GM18858 (cell line): ENCODE data around the gene SPATC1L.

ENCODE experiments used
- ATAC-seq: cut with Tn5 transposase; IDR thresholded peaks from one replicate; pipeline ENCODE4 v1.9.1; 2021; ENCODE audit not compliant: unreplicated experiment

The SPATC1L gene

DNA sequence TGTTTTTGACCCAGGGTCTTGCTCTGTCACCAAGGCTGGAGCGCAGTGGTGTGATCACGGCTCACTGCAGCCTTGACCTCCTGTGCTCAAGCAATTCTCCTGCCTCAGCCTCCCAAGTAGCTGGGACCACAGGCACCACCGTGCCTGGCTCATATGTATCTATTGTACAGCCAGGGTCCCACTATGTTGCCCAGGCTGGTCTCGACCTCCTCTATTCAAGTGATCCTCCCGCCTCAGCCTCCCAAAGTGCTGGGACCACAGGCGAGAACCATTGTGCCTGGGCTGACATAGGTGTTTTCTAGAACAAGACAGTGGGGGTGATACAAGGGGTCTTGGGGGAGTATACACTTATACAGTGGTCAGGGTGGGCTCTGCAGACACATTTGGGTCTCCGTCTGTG is 46.4 kb downstream of the SPATC1L start:
- ATAC-seq, result no peak

DNA sequence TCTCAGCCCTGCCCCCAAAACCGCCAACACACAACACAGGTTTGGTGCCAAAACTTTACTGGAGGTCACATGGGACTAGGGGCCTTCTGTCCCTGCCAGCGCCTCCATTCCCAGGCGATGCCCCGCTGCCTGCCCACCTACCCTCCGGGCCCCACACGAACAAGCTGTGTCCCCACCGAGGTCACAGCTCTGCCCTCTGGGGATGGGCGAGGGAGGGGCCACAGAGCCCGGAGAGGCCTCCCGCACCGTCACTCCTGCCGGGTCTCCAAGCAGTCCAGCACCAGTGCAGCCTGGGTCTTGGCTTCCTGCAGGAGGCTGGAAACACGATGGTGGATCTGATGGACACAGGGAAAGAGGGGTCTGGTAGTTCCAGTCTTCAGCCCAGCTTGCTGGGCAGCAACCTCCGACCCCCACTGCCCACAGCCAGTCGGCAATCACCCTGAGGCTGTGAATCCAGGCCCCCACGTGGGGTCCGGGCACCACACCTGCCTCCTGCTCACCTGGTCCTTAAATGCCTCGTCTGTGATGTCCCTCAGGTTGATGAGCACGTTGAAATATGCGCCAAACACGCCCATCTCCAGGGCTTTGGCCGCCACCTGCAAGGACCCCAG is 47.4 kb downstream of the SPATC1L start:
- no peak for ATAC-seq

DNA sequence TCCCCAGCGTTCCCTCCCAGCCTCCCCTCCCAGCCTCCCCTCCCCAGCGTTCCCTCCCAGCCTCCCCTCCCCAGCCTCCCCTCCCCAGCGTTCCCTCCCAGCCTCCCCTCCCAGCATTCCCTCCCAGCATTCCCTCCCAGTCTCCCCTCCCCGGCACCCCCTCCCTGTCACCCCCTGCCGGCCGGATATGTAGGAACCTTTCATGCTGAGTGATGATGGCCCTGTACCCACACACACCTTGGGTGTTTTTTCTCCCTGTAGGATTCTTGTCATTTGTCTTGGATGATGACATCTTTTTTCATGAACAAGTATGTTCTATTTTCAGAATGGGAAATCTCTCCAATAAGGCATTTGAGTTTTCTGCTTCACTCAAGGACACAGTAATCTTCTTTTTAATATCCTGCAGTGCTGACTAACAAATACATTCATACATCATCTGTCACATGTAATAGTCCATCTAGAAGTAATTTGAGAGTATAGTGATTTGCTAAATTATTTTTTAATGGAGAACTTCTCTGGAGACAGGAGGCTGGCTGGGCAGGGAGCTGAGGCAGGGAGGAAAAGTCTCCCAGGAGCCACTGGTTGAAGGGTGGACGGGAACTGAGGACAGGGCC is 48.4 kb downstream of the SPATC1L start:
- no peak for ATAC-seq

DNA sequence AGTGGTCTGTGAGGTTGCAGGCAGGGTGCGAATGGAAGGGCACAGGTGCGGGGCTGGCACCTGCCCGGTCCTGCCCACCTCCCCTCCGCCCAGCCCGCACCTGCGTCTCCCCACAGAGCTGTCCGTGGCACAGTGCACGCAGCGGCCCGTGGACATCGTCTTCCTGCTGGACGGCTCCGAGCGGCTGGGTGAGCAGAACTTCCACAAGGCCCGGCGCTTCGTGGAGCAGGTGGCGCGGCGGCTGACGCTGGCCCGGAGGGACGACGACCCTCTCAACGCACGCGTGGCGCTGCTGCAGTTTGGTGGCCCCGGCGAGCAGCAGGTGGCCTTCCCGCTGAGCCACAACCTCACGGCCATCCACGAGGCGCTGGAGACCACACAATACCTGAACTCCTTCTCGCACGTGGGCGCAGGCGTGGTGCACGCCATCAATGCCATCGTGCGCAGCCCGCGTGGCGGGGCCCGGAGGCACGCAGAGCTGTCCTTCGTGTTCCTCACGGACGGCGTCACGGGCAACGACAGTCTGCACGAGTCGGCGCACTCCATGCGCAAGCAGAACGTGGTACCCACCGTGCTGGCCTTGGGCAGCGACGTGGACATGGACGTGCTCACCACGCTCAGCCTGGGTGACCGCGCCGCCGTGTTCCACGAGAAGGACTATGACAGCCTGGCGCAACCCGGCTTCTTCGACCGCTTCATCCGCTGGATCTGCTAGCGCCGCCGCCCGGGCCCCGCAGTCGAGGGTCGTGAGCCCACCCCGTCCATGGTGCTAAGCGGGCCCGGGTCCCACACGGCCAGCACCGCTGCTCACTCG is 52.2 kb downstream of the SPATC1L start:
- ATAC-seq, result no peak

DNA sequence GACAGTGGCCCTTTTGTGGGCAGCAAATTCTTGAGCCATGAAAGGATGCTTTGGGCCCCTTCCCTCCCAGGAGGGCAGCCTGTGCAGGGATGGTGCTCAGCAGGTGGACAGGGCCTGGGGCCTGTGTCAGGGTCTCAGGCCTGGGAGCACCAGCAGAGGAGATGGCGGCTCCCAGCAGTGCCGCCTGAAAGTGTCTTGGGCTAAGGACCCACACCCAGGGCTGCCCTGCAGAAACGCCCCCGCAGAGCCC is 52.7 kb downstream of the SPATC1L start:
- ATAC-seq, result no peak

DNA sequence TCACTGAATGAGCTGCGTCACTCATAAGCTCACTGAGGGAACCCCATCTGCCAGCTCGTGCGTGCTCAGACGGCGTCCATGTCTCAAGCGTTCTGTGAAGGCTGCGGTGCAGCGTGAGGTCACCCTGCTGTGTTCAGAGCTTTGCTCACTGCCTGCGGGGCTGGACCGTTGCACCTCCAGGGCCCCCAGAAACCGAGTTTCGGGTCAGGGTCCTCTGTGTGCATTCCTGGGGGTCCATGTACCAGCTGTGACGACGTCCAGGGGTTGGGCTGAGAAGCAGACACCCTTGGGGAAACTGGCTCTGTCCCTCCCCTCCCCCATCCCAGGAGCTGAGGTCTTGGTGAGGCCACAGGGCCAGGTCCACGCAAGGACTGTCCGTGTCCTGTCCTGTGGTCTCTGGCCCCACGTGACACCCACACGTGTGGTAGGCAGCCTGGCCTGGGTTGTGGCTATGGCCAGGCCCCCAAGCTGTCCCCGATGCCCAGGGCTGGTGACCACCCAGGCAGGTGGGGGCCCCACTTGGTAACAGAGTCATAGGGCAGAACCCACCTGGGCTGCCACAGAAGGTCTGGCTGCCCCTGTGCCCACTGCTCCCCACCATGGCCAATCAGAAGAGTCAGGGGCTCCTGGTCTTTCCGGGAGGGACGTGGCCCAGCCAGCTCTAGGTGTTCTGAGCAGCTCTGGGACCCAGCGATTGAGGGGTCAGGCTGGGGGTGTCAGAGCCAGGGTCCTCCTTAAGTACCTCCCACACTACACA is 53.2 kb downstream of the SPATC1L start:
- no peak for ATAC-seq

DNA sequence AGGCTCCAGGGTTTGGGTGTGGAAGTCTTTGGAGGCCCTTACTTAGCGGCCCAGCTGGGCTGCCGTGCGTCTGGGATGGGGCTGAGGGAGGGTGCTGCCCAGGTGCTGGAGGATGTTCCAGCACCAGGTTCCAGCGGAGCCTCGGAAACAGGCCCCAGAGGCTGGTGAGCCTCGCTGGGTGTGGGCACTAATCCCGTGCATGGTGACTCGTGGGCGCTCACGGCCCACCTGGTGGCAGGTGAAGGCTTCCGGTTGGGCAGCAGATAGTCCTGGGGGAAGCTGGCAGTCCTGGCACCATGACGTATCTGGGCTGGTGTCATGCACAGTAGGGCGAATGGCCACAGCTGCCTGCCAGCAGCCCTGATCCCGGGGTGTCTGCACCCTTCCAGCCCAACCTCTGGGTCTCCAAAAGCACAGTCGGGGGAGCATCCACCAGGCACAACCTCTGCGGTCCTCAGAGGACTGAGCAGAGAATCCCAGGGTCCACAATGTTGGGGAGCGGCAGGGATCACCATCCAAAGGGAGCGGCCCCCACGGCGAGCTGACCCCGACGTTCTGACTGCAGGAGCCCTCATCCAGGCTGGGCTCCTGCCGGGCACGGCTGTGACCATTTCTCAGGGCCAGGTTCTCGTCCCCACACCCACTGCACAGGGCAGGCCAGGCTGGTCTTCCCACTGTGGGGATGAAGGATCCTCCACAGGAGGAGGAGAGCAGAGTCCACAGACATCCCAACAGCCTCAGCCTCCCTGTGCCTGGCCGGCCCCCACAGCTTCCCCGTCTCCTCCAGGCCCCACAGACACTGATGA is 54.2 kb downstream of the SPATC1L start:
- ATAC-seq, result no peak

DNA sequence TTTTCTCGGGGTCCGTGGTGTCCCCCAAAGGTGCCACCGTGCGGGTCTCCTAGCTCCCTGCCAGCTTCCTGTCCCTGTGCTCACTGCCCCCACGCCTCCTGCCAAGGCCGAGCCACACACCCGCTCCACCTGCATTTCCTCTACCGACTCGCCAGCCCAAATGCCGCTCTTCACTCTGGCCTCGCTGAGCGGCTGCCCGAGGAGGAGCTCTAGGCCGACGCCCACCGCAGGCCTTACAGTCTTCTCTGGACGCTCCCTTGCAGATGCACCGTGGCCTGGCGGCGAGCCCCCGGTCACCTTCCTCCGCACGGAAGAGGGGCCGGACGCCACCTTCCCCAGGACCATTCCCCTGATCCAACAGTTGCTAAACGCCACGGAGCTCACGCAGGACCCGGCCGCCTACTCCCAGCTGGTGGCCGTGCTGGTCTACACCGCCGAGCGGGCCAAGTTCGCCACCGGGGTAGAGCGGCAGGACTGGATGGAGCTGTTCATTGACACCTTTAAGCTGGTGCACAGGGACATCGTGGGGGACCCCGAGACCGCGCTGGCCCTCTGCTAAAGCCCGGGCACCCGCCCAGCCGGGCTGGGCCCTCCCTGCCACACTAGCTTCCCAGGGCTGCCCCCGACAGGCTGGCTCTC is 55.2 kb downstream of the SPATC1L start:
- ATAC-seq, result no peak

DNA sequence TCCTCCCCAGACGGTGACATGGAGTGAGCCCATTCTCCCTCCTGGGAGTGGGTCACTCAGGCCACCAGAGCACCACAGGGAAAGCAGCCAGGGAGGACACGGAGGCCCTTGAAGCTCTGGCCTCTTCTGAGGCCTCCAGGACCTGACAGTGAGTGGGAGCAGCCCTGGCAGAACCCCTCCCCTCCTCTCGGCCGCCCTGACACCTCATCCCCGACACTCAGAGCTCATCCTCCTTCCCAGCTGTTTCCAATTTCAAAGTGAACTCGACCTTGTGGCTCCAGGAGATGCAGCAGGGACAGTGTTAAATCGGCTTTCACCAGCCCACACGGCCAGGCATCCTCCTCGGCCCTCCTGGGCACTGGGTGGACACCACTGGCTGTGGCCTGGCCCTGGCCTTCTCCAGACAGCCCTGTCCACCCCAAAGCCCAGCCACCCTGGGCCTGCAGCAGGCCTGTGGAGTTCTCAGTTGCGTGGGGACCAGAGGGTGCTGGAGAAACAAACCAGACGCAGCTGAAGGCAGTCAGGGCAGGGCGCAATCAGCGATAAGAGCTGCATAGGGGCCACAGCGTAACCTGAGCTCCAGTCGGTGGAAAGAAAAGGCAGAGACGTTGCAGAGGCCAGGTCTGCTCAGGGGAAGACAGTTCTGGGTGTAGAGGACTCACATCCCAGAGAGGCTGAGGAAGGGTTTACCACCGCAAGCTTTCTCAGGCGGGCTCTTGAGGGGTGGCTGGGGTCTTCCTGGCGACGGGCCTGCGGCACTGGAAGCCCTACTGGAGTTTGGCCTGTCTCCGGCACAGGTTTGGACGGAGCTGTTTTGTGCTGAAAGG is 55.9 kb downstream of the SPATC1L start:
- no peak for ATAC-seq

DNA sequence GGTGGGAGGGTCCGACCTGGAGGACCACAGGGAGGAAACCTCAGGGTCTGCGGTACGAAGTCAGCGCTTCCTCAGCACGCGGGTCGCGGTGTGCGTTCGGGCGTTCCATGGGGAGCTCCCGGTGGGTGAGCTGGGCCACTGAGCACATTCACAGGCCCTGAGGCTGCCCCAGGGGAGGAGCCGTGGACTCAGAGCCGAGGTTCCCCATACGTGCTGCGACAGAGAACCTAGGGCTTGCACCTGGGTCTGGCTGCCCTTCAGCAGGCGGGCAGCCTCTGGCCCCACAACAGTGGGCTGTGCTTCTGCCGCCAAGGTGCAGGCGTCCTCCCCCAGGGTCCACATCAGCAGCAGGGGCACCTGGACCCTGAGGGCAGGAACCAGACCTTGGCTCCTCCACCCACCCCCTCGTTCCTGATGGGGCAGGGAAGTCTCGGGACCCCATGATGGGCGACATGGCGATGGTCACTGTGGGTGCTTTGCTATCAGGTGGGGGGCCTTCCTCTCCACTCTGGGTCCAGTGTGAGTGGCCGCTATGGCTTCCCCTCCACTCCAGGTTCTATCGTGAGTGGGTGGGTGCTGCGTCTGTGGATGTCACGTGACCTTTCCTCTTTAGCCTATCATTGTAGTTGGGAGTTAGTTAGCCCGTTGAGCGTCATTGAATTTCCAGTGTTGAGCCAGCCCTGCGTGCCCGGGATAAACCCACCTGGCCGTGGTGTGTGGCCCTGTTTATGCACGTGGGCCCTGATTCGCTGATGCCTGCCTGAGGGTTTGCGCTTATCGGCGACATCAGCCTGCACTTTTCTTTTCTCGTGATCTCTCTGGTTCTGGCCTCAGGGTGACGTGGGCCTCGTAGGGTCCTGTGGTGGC is 56.8 kb downstream of the SPATC1L start:
- no peak for ATAC-seq

DNA sequence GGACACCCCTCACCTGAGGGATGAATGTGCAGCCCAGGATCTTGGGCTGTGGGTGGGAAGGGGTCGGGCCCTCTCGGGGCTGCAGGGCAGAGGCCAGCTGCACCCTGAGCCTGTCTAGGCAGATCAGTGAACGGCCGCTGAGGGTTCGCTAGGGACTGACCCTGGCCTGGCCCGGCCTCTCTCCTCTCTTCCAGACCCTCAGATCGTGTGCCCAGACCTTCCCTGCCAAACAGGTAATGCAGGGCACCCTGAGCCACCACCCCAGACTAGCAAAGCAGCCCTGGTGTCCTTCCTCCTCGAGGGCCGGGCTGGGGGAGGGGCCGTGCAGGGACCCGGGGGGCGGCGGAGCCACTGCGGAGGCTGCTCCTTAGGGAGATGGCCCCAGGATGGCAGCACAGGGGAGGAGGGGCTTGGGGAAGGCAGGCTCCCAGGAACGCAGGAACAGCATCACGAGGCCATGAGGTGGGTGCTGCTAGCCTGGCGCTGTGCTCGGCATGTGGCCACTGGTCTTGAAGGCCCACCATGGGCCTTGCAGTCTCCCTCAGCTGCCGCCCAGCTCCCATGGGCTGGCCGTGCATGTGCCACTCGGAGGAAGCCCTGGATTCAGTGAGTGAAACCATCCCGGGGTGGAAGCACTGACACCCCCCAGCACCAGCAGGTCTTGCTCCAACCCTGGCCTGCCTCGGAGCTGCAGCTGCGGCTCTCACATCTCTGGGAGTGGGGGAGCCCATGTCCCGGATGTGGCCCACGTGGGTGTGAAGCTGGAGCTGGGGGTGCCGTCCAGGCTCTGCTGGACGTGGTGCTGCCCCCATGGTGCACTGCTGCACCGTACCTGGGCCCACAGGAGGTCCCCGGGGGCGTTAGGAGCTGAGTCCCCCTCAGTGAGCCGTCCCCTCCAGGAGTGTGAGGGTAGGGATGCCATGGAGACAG is 57.7 kb downstream of the SPATC1L start:
- ATAC-seq, result no peak

DNA sequence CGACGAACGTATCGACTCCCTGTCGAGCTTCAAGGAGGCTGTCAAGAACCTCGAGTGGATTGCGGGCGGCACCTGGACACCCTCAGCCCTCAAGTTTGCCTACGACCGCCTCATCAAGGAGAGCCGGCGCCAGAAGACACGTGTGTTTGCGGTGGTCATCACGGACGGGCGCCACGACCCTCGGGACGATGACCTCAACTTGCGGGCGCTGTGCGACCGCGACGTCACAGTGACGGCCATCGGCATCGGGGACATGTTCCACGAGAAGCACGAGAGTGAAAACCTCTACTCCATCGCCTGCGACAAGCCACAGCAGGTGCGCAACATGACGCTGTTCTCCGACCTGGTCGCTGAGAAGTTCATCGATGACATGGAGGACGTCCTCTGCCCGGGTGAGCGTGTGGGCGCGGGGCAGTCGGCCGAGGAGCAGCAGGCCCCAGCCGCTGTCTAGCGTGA is 58.4 kb downstream of the SPATC1L start:
- no peak for ATAC-seq

DNA sequence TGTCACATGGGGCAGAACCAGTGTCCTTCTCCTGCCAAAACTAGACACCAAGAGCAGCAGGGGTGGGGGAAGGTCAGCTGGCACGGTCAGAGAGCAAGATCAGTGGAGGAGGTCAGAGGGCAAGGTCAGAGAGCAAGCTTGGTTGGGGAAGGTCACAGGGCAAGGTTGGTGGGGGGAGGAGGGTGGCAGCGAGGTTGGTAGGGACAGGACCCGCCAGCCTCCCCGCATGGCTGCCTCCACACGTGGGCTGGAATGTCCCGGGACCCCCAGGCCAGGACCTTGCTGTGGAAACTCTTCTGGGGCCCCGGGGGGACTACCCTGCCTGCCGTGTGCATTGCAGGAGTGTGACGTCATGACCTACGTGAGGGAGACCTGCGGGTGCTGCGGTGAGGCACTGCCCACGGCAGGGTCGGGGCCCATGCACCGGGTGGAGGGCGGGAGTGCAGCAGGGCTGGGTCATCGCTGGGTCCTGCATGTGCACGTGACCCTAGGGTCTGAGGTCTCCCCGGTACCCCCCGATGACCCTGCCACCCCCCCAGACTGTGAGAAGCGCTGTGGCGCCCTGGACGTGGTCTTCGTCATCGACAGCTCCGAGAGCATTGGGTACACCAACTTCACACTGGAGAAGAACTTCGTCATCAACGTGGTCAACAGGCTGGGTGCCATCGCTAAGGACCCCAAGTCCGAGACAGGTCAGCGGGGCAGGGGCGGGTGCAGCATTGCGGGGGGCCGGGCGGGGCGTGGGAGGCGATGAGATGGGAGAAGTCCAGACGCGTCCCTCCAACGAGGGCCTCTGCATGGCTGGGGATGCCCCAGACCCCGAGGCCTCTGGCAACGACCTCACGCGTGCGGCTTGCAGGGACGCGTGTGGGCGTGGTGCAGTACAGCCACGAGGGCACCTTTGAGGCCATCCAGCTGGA is 59.1 kb downstream of the SPATC1L start:
- no peak for ATAC-seq

DNA sequence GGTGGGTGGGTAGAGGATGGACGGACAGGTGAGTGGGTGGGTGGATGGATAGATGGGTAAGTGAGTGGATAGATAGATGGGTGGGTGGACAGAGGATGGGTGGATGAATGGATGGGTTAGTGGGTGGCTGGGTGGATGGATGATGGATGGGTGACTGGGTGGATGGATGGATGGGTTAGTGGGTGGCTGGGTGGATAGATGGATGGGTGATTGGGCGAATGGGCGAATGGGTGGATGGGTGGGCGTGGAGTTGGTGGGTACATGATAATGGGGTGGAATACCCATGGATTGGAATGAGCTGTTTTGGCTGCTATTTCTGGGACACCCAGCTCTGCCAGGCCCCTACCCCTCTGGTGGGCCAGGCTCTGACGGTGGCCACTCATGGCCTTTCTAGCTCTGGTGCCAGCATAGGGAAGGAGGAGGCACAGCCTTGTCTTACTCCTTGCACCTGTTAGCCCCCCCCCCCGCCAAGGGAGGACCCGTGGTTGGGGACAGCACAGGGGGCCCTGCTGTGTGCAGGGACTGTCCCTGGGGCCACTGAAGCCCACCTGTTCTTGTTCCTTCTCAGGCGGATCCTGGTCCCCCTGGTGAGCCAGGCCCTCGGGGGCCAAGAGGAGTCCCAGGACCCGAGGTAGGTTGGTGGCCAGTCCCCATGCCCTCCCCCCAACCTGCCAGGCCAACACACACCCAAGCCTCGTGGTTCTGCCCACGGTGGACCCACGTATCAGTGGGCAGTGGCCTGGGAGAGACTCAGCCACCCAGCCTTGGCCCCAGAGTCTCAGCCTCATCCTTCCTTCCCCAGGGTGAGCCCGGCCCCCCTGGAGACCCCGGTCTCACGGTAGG is 60.0 kb downstream of the SPATC1L start:
- ATAC-seq, result no peak
